H1 (cell line): ENCODE data around the gene MOSMO. TPM values are rescaled to one million over a fixed set of nuclear protein-coding genes. Genes with fewer than 3 reads are reported as not detected.

ENCODE experiments used
- CTCF ChIA-PET: fragments of 300-600 bp; sonication (Branson Sonifier 250); formaldehyde crosslinking; loops from one replicate; lab custom pipeline; 2021; ENCODE audit not compliant: partially characterized antibody; lab: Charles Lee
- POLR2A ChIA-PET: fragments of 300-600 bp; sonication (Branson Sonifier 250); formaldehyde crosslinking; loops from one replicate; lab custom pipeline; 2021; ENCODE audit warnings: inconsistent platforms; ENCODE audit not compliant: partially characterized antibody; lab: Charles Lee
- DNase-seq, 2 experiments: peaks; one replicate each; pipeline versions ENCODE4 v3.0.0 to v3.0.0-alpha.2; 2010 to 2022; ENCODE audit warnings: low spot score in 2 of 2, low read depth in 1 of 2, mixed read lengths in 1 of 2
- FAIRE-seq: peaks from 2 replicates; lab custom pipeline; 2011; peaks lifted over from hg19 to GRCh38; lab: Jason Lieb, UNC
- H2AFZ ChIP-seq: 2 replicates; pipeline ENCODE4 v1.8.1; 2012; ENCODE audit warnings: low read length, inconsistent platforms
- H2AK5ac ChIP-seq: 2 replicates; pipeline ENCODE4 v1.6.1; 2013; ENCODE audit warnings: low read depth, low read length
- H2BK120ac ChIP-seq: replicated peaks from 2 replicates; pipeline ENCODE3; 2013; ENCODE audit warnings: low read depth, low read length, inconsistent platforms
- H2BK12ac ChIP-seq: 2 replicates; pipeline ENCODE4 v1.6.1; 2013; ENCODE audit warnings: low read depth, low read length
- H2BK15ac ChIP-seq: 2 replicates; pipeline ENCODE4 v1.6.1; 2013; ENCODE audit warnings: low read length
- H2BK20ac ChIP-seq: 2 replicates; pipeline ENCODE4 v1.6.1; 2013; ENCODE audit warnings: low read length
- H2BK5ac ChIP-seq: 2 replicates; pipeline ENCODE4 v1.6.1; 2013; ENCODE audit warnings: low read depth, low read length
- H3K14ac ChIP-seq: 2 replicates; pipeline ENCODE4 v1.6.1; 2013; ENCODE audit warnings: inconsistent platforms; ENCODE audit not compliant: insufficient read length
- H3K18ac ChIP-seq: 2 replicates; pipeline ENCODE4 v1.6.1; 2013; ENCODE audit warnings: low read length; ENCODE audit errors: extremely low read depth
- H3K23ac ChIP-seq: 2 replicates; pipeline ENCODE4 v1.6.1; 2013; ENCODE audit warnings: inconsistent platforms; ENCODE audit not compliant: insufficient read length
- H3K23me2 ChIP-seq: 2 replicates; pipeline ENCODE4 v1.6.1; 2013; ENCODE audit warnings: low read depth, low read length
- H3K27ac ChIP-seq: 2 replicates; pipeline ENCODE4 v1.6.1; 2011; ENCODE audit warnings: low read depth, low read length, inconsistent platforms
- H3K27me3 ChIP-seq, 4 experiments: replicated peaks in 1 of 4; 1 replicate in 1 of 4; 2 replicates in 3 of 4; pipeline versions ENCODE4 v1.6.1 to v1.8.1; 2011 to 2013; ENCODE audit warnings: low read length in 3 of 4, mild to moderate bottlenecking in 3 of 4, inconsistent platforms in 2 of 4, mixed read lengths in 2 of 4, moderate library complexity in 1 of 4; ENCODE audit not compliant: control insufficient read depth in 3 of 4, insufficient read depth in 3 of 4; ENCODE audit errors: extremely low read depth in 1 of 4
- H3K36me3 ChIP-seq, 4 experiments: 2 replicates each; pipeline versions ENCODE4 v1.6.1 to v1.8.1; 2011 to 2013; ENCODE audit warnings: mild to moderate bottlenecking in 4 of 4, low read length in 3 of 4, moderate library complexity in 2 of 4, control low read depth in 1 of 4, inconsistent platforms in 1 of 4; ENCODE audit not compliant: insufficient read depth in 4 of 4, control insufficient read depth in 2 of 4
- H3K4ac ChIP-seq: replicated peaks from 2 replicates; pipeline ENCODE3; 2013; ENCODE audit warnings: low read length, low read depth, mixed read lengths, inconsistent platforms; ENCODE audit not compliant: insufficient read length
- H3K4me1 ChIP-seq, 4 experiments: replicated peaks in 1 of 4; 1 replicate in 1 of 4; 2 replicates in 3 of 4; pipeline versions ENCODE4 v1.6.1 to v1.8.1; 2011 to 2013; ENCODE audit warnings: low read length in 3 of 4, inconsistent platforms in 2 of 4, mixed read lengths in 1 of 4; ENCODE audit not compliant: insufficient read depth in 4 of 4, control insufficient read depth in 3 of 4
- H3K4me2 ChIP-seq, 2 experiments: 2 replicates each; pipeline versions ENCODE4 v1.6.1 to v1.8.1; 2011 to 2013; ENCODE audit warnings: low read depth in 2 of 2, low read length in 2 of 2, control low read depth in 1 of 2, inconsistent platforms in 1 of 2, mild to moderate bottlenecking in 1 of 2; ENCODE audit not compliant: insufficient read depth in 1 of 2
- H3K4me3 ChIP-seq, 4 experiments: fragments of 200-600, 300-600 bp in 1 of 4; sonication (generic), shearing (Covaris generic), sonication (Bioruptor Twin) in 1 of 4; 2 replicates each; pipeline versions ENCODE4 v1.5.1 to v1.8.1; 2011 to 2016; ENCODE audit warnings: low read length in 4 of 4, low read depth in 3 of 4, control low read depth in 2 of 4, inconsistent platforms in 2 of 4, mild to moderate bottlenecking in 2 of 4, mixed read lengths in 1 of 4, moderate library complexity in 1 of 4; ENCODE audit not compliant: insufficient read depth in 2 of 4; ENCODE audit errors: extremely low read depth in 1 of 4
- H3K56ac ChIP-seq: replicated peaks from 2 replicates; pipeline ENCODE3; 2013; ENCODE audit warnings: low read depth, mild to moderate bottlenecking, mixed read lengths, low read length, inconsistent platforms; ENCODE audit not compliant: insufficient read length
- H3K79me1 ChIP-seq: 2 replicates; pipeline ENCODE4 v1.6.1; 2013; ENCODE audit warnings: low read depth, low read length, control low read depth
- H3K79me2 ChIP-seq, 2 experiments: 2 replicates each; pipeline versions ENCODE4 v1.6.1 to v1.8.1; 2012 to 2013; ENCODE audit warnings: low read length in 2 of 2, mild to moderate bottlenecking in 2 of 2, inconsistent platforms in 1 of 2; ENCODE audit not compliant: insufficient read depth in 2 of 2, control insufficient read depth in 1 of 2
- H3K9ac ChIP-seq, 4 experiments: replicated peaks in 1 of 4; 1 replicate in 1 of 4; 2 replicates in 3 of 4; pipeline versions ENCODE4 v1.6.1 to v1.8.1; 2011 to 2013; ENCODE audit warnings: low read depth in 3 of 4, low read length in 3 of 4, control low read depth in 2 of 4, mild to moderate bottlenecking in 2 of 4, moderate library complexity in 2 of 4, inconsistent platforms in 1 of 4; ENCODE audit errors: extremely low read depth in 1 of 4
- H3K9me3 ChIP-seq, 2 experiments: 2 replicates each; pipeline versions ENCODE4 v1.6.1 to v1.8.1; 2012 to 2013; ENCODE audit warnings: mild to moderate bottlenecking in 2 of 2, moderate library complexity in 2 of 2, control low read depth in 1 of 2, inconsistent platforms in 1 of 2, low read depth in 1 of 2, low read length in 1 of 2, mixed read lengths in 1 of 2; ENCODE audit not compliant: insufficient read depth in 2 of 2
- H4K20me1 ChIP-seq, 2 experiments: replicated peaks in 1 of 2; 2 replicates each; pipeline versions ENCODE3 to v1.8.1; 2011 to 2013; ENCODE audit warnings: inconsistent platforms in 2 of 2, low read length in 2 of 2, mild to moderate bottlenecking in 1 of 2; ENCODE audit not compliant: insufficient read depth in 2 of 2, control insufficient read depth in 1 of 2
- H4K5ac ChIP-seq: 2 replicates; pipeline ENCODE4 v1.6.1; 2013; ENCODE audit warnings: low read length, low read depth, mixed read lengths, inconsistent platforms; ENCODE audit not compliant: insufficient read length
- H4K8ac ChIP-seq: 2 replicates; pipeline ENCODE4 v1.8.0; 2013; ENCODE audit warnings: mild to moderate bottlenecking, moderate library complexity, low read length, inconsistent platforms; ENCODE audit not compliant: insufficient read depth; ENCODE audit errors: extremely low read depth
- H4K91ac ChIP-seq: replicated peaks from 2 replicates; pipeline ENCODE3; 2013; ENCODE audit warnings: low read length, mixed read lengths, inconsistent platforms; ENCODE audit not compliant: insufficient read length
- CBX5 ChIP-seq: fragments of 300-800, 300-1000 bp; sonication (generic); IDR thresholded peaks from 2 replicates; pipeline ENCODE4 v1.7.1; 2016; ENCODE audit warnings: antibody characterized with exemption, low read length, low read depth
- EGR1 ChIP-seq: IDR thresholded peaks from 2 replicates; pipeline ENCODE4 v1.6.1; 2011; ENCODE audit warnings: low read depth, low read length, borderline replicate concordance
- EZH2 ChIP-seq: fragments of 200-600 bp; sonication (generic); IDR thresholded peaks from 2 replicates; pipeline ENCODE4 v1.7.1; 2012; ENCODE audit warnings: low read depth, mild to moderate bottlenecking, moderate library complexity, low read length, inconsistent platforms; ENCODE audit not compliant: severe bottlenecking
- JUN ChIP-seq: IDR thresholded peaks from 2 replicates; pipeline ENCODE4 v1.6.1; 2011; ENCODE audit warnings: low read depth, mild to moderate bottlenecking, improper control_type of control experiment, low read length
- KDM4A ChIP-seq: IDR thresholded peaks from one replicate; pipeline ENCODE4 v1.7.1; 2012; ENCODE audit warnings: low read depth, mild to moderate bottlenecking, moderate library complexity, low read length, inconsistent platforms; ENCODE audit not compliant: severe bottlenecking
- MAFK ChIP-seq: IDR thresholded peaks from 2 replicates; pipeline ENCODE4 v1.6.1; 2012; ENCODE audit warnings: low read depth, mild to moderate bottlenecking, improper control_type of control experiment, low read length
- PHF8 ChIP-seq: fragments of 200-600 bp; sonication (generic); conservative IDR thresholded peaks from 2 replicates; pipeline ENCODE4 v1.7.1; 2012; ENCODE audit warnings: low read depth, mild to moderate bottlenecking, inconsistent platforms, low read length, moderate library complexity
- POLR2AphosphoS5 ChIP-seq: IDR thresholded peaks from 2 replicates; pipeline ENCODE4 v1.6.1; 2011; ENCODE audit warnings: low read depth, low read length
- RXRA ChIP-seq: IDR thresholded peaks from 2 replicates; pipeline ENCODE4 v1.6.1; 2011; ENCODE audit warnings: low read depth, mild to moderate bottlenecking, low read length, moderate library complexity; ENCODE audit not compliant: insufficient read depth
- WGBS, 2 experiments: shearing (Covaris generic) in 1 of 2; methylation state at CpG; one replicate each; pipeline versions ENCODE4 v1.1.6 to v1.1.7; 2013 to 2015; ENCODE audit warnings: low lambda C conversion rate in 2 of 2, mixed read lengths in 2 of 2, inconsistent platforms in 1 of 2, low coverage in 1 of 2, missing lambda C conversion rate in 1 of 2; ENCODE audit not compliant: insufficient replicate concordance in 2 of 2, insufficient coverage in 1 of 2, insufficient read length in 1 of 2; ENCODE audit errors: extremely low coverage in 1 of 2, missing lambda C conversion rate in 1 of 2; 5-methylcytosine and 5-hydroxymethylcytosine counted together
- polyA plus RNA-seq, 7 experiments: library from polyadenylated mRNA; depleted of rRNA in 3 of 7; stranded (reverse) in 5 of 7; unstranded in 2 of 7; fragments of >200 nt in 5 of 7; fragments of 200-250 nt in 2 of 7; gene quantifications; 1 replicate in 5 of 7; 2 replicates in 1 of 7; 4 replicates in 1 of 7; pipeline versions ENCODE4 v1.2.1 to v1.2.3, GENCODE V29; 2011 to 2013; ENCODE audit warnings: missing spikeins in 2 of 7, mixed read lengths in 2 of 7
- total RNA-seq: library from RNA; stranded (reverse); fragmentation: NEBNext Ultra II Directional; extraction: Animal tissue kit (Norgen Biotek cat#: 25700); gene quantifications from 2 replicates; pipeline ENCODE4 v1.2.1, GENCODE V29; 2021
- TF ChIP-seq, protein P1 (sequence below): IDR thresholded peaks from 2 replicates; pipeline ENCODE4 v1.6.1; 2012; ENCODE audit warnings: low read length, inconsistent platforms

MOSMO gene
- total and polyA plus RNA-seq, 2 of the 8 experiments (the other 6 are each of a cell fraction or from before 2014, with no cell fraction given) = 8.6 to 14.8 TPM

DNA sequence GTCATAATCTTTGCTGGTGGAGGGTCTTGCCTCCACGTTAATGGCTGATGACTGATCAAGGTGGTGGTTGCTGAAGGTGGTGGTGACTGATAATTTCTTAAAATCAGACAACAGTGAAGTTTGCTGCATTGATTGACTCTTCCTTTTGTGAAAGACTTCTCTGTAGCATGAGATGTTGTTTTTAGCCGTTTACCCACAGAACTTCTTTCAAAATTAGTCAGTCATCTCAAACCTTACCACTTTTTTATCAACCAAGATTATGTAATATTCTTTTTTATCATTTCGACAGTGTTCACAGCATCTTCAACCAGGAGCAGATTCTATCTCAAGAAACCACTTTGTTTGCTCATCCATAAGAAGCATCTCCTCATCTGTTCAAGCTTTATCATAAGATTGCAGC is 48.9 kb upstream of the MOSMO start:
- Histone ChIP-seq H3K18ac (no peak overlapping the region), H3K14ac (no peak overlapping the region), H3K36me3 (peaks cover 21 to 77% (median 52%) of the 10 kb centered on the region in 4 experiments), H3K79me2 (peaks cover 4 to 25% of the 10 kb centered on the region in 2 experiments), H3K23me2 (peaks cover 2% of the 10 kb centered on the region), H2BK5ac (no peak overlapping the region), H3K56ac (no peak overlapping the region), H3K4me1 (peaks cover 0 to 2% (median 0%) of the 10 kb centered on the region in 4 experiments; a peak in 3 of 7 replicates), H2BK12ac (no peak overlapping the region), H3K4me3 (no peak overlapping the region), H3K79me1 (peaks cover 3% of the 10 kb centered on the region), H2BK20ac (no peak overlapping the region), H3K23ac (no peak overlapping the region), H4K5ac (no peak overlapping the region), H3K9me3 (no peaks in the 10 kb centered on the region), H3K27ac (no peak overlapping the region), H3K4ac (no peak overlapping the region), H4K91ac (no peak overlapping the region), H4K20me1 (peaks cover 2 to 5% of the 10 kb centered on the region in 2 experiments), H3K4me2 (no peak overlapping the region), H4K8ac (no peak overlapping the region), H2BK15ac (no peak overlapping the region), H2AK5ac (no peak overlapping the region), H3K9ac (no peak overlapping the region), H2AFZ (no peak overlapping the region), H2BK120ac (no peak overlapping the region), H3K27me3 (no peaks in the 10 kb centered on the region)
- DNase-seq (no peak), FAIRE-seq (no peak)
- ChIA-PET POLR2A (interaction anchor here (1.2 to 1.6 kb wide), 2 partner anchors 15 to 20 kb away, joined by 3 to 6 read pairs; no protein-coding TSS in a partner anchor), CTCF (no interaction called here)
- WGBS, 2 experiments = 80 to 91% methylated on average over 1 to 3 of the region's 3 CpGs
- TF ChIP-seq RXRA (no peak), POLR2AphosphoS5 (no peak), PHF8 (no peak), CBX5 (no peak), EZH2 (no peak), KDM4A (no peak), MAFK (no peak), EGR1 (no peak), JUN (no peak)
- TF ChIP-seq, protein P1, sequence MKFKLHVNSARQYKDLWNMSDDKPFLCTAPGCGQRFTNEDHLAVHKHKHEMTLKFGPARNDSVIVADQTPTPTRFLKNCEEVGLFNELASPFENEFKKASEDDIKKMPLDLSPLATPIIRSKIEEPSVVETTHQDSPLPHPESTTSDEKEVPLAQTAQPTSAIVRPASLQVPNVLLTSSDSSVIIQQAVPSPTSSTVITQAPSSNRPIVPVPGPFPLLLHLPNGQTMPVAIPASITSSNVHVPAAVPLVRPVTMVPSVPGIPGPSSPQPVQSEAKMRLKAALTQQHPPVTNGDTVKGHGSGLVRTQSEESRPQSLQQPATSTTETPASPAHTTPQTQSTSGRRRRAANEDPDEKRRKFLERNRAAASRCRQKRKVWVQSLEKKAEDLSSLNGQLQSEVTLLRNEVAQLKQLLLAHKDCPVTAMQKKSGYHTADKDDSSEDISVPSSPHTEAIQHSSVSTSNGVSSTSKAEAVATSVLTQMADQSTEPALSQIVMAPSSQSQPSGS = no peak
